H9 (cell line): Measurements from ENCODE around the gene PTPRQ. TPM values are rescaled to one million over a fixed set of nuclear protein-coding genes. Genes with fewer than 3 reads are reported as not detected.

Experiments
- DNase-seq: peaks from one replicate; pipeline ENCODE4 v3.0.0-alpha.2; 2017
- H2AFZ ChIP-seq: one replicate; pipeline ENCODE4 v1.6.1; 2013; ENCODE audit warnings: mild to moderate bottlenecking, low read length, control low read depth, moderate library complexity
- H2AK5ac ChIP-seq: 2 replicates; pipeline ENCODE4 v1.6.1; 2013; ENCODE audit warnings: low read length, control low read depth, mixed read lengths; ENCODE audit not compliant: insufficient read length
- H2BK120ac ChIP-seq: one replicate; pipeline ENCODE4 v1.6.1; 2013; ENCODE audit warnings: low read depth, mild to moderate bottlenecking, low read length, control low read depth, inconsistent platforms; ENCODE audit not compliant: poor library complexity, severe bottlenecking
- H2BK12ac ChIP-seq: 2 replicates; pipeline ENCODE4 v1.6.1; 2013; ENCODE audit warnings: low read length, control low read depth, mixed read lengths, low read depth; ENCODE audit not compliant: insufficient read length
- H2BK15ac ChIP-seq: 2 replicates; pipeline ENCODE4 v1.6.1; 2013; ENCODE audit warnings: low read depth, low read length, control low read depth
- H2BK20ac ChIP-seq: one replicate; pipeline ENCODE4 v1.6.1; 2013; ENCODE audit warnings: low read depth, mild to moderate bottlenecking, low read length, control low read depth, inconsistent platforms; ENCODE audit not compliant: poor library complexity, severe bottlenecking
- H2BK5ac ChIP-seq: 2 replicates; pipeline ENCODE4 v1.6.1; 2013; ENCODE audit warnings: low read length, control low read depth, mixed read lengths; ENCODE audit not compliant: insufficient read length
- H3K14ac ChIP-seq: 2 replicates; pipeline ENCODE4 v1.6.1; 2013; ENCODE audit warnings: low read length, control low read depth; ENCODE audit not compliant: insufficient read depth
- H3K18ac ChIP-seq: 2 replicates; pipeline ENCODE4 v1.6.1; 2013; ENCODE audit warnings: low read depth, mild to moderate bottlenecking, mixed read lengths, low read length, control low read depth; ENCODE audit not compliant: insufficient read length
- H3K23ac ChIP-seq: 2 replicates; pipeline ENCODE4 v1.6.1; 2013; ENCODE audit warnings: low read length, control low read depth, mixed read lengths, low read depth; ENCODE audit not compliant: insufficient read length
- H3K23me2 ChIP-seq: 2 replicates; pipeline ENCODE4 v1.6.1; 2013; ENCODE audit warnings: low read depth, mild to moderate bottlenecking, mixed read lengths, low read length, control low read depth; ENCODE audit not compliant: insufficient read length, poor library complexity, severe bottlenecking
- H3K27ac ChIP-seq: 2 replicates; pipeline ENCODE4 v1.5.1; 2013; ENCODE audit warnings: low read length, control low read depth, mixed read lengths, low read depth; ENCODE audit not compliant: insufficient read length
- H3K27me3 ChIP-seq: 2 replicates; pipeline ENCODE4 v1.6.1; 2013; ENCODE audit warnings: low read length, control low read depth, inconsistent platforms; ENCODE audit not compliant: insufficient read depth
- H3K4ac ChIP-seq: 2 replicates; pipeline ENCODE4 v1.6.1; 2013; ENCODE audit warnings: low read depth, mild to moderate bottlenecking, control low read depth, inconsistent platforms, low read length, moderate library complexity
- H3K4me1 ChIP-seq: 2 replicates; pipeline ENCODE4 v1.6.1; 2013; ENCODE audit warnings: low read length, control low read depth, inconsistent platforms; ENCODE audit not compliant: insufficient read depth
- H3K4me2 ChIP-seq: 2 replicates; pipeline ENCODE4 v1.6.1; 2013; ENCODE audit warnings: low read length, control low read depth, mixed read lengths; ENCODE audit not compliant: insufficient read length, insufficient read depth
- H3K56ac ChIP-seq: 2 replicates; pipeline ENCODE4 v1.6.1; 2013; ENCODE audit warnings: low read depth, mild to moderate bottlenecking, mixed read lengths, low read length, control low read depth; ENCODE audit not compliant: insufficient read length
- H3K79me1 ChIP-seq: 2 replicates; pipeline ENCODE4 v1.6.1; 2013; ENCODE audit warnings: low read depth, mild to moderate bottlenecking, moderate library complexity, low read length, control low read depth, inconsistent platforms; ENCODE audit not compliant: insufficient read depth, poor library complexity, severe bottlenecking
- H3K79me2 ChIP-seq: 2 replicates; pipeline ENCODE4 v1.6.1; 2013; ENCODE audit warnings: low read length, control low read depth, inconsistent platforms; ENCODE audit not compliant: insufficient read depth
- H3K9ac ChIP-seq: 2 replicates; pipeline ENCODE4 v1.6.1; 2013; ENCODE audit warnings: low read length, control low read depth, mixed read lengths; ENCODE audit not compliant: insufficient read length; ENCODE audit errors: extremely low read depth
- H3K9me3 ChIP-seq: one replicate; pipeline ENCODE4 v1.6.1; 2013; ENCODE audit warnings: low read depth, low read length, inconsistent platforms; ENCODE audit not compliant: control insufficient read depth
- H3T11ph ChIP-seq: one replicate; pipeline ENCODE4 v1.6.1; 2013; ENCODE audit warnings: mild to moderate bottlenecking, low read length, control low read depth, inconsistent platforms
- H4K20me1 ChIP-seq: one replicate; pipeline ENCODE4 v1.6.1; 2013; ENCODE audit not compliant: control insufficient read depth, insufficient read length, insufficient read depth
- H4K5ac ChIP-seq: 2 replicates; pipeline ENCODE4 v1.6.1; 2013; ENCODE audit warnings: low read depth, mild to moderate bottlenecking, mixed read lengths, low read length, control low read depth; ENCODE audit not compliant: insufficient read length
- H4K8ac ChIP-seq: replicated peaks from 2 replicates; pipeline ENCODE4 v1.6.1; 2013; ENCODE audit warnings: low read length, control low read depth, mixed read lengths, low read depth; ENCODE audit not compliant: insufficient read length
- H4K91ac ChIP-seq: 2 replicates; pipeline ENCODE4 v1.6.1; 2013; ENCODE audit warnings: low read depth, mild to moderate bottlenecking, moderate library complexity, mixed read lengths, low read length, control low read depth; ENCODE audit not compliant: insufficient read length
- H3K27ac Mint-ChIP-seq, 3 experiments: 2 replicates in 2 of 3; 3 replicates in 1 of 3; pipeline ENCODE4 v1.8.0; 2020 to 2021; ENCODE audit warnings: mixed read lengths in 3 of 3, mild to moderate bottlenecking in 1 of 3, moderate library complexity in 1 of 3
- H3K27me3 Mint-ChIP-seq: 2 replicates; pipeline ENCODE4 v1.8.0; 2021; ENCODE audit warnings: low read depth, mild to moderate bottlenecking, moderate library complexity, mixed read lengths
- H3K36me3 Mint-ChIP-seq, 3 experiments: 2 replicates in 2 of 3; 3 replicates in 1 of 3; pipeline ENCODE4 v1.8.0; 2020 to 2021; ENCODE audit warnings: low read depth in 3 of 3, mixed read lengths in 3 of 3; ENCODE audit not compliant: insufficient read depth in 1 of 3
- H3K4me1 Mint-ChIP-seq, 2 experiments: 2 replicates each; pipeline ENCODE4 v1.8.0; 2020; ENCODE audit warnings: mixed read lengths in 2 of 2
- H3K4me3 Mint-ChIP-seq, 2 experiments: 2 replicates in 1 of 2; 3 replicates in 1 of 2; pipeline ENCODE4 v1.8.0; 2020 to 2021; ENCODE audit warnings: mild to moderate bottlenecking in 2 of 2, mixed read lengths in 2 of 2, moderate library complexity in 1 of 2
- H3K9me3 Mint-ChIP-seq, 2 experiments: 2 replicates in 1 of 2; 3 replicates in 1 of 2; pipeline ENCODE4 v1.8.0; 2020; ENCODE audit warnings: mild to moderate bottlenecking in 2 of 2, mixed read lengths in 2 of 2, moderate library complexity in 1 of 2
- total RNA-seq: library from RNA; stranded (reverse); gene quantifications from 2 replicates; pipeline ENCODE4 v1.2.1, GENCODE V29; 2021
- TF ChIP-seq, protein P1 (sequence below): fragments of 200-600 bp; sonication (generic); conservative IDR thresholded peaks from 3 replicates; pipeline ENCODE4 v1.8.0; 2021; ENCODE audit warnings: antibody characterized with exemption, mild to moderate bottlenecking

The PTPRQ gene
- total RNA-seq, 1 experiment from 2014 or later, result not detected

DNA sequence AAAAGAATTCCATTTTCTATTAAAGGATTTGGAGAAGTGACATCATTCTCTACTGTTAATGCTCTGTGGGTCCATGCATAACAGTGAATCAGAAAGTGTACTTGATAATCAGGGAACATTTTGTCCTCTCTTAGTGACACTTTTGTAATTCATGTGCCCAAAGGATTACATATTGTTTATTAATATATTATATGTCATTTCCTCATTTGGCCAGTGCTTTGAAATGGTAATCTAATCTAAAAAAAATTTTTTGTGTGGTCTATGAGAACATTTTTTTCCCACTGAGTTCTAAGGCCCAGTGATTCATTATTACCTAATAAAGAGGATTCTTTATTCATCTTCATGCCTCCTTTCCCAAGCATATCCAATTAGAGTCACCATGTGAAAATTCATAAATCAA, 183.7 kb downstream of the PTPRQ start:
- Histone ChIP-seq H3K14ac (no peak overlapping the region), H2BK15ac (no peak overlapping the region), H3K27me3 (no peaks in the 10 kb centered on the region), H3K27ac (no peak overlapping the region), H4K91ac (no peak overlapping the region), H3T11ph (no peak overlapping the region), H3K23ac (no peak overlapping the region), H3K4me1 (peaks cover 2% of the 10 kb centered on the region; the same call in 1 of the 2 replicates), H3K9ac (no peak overlapping the region), H2AFZ (no peak overlapping the region), H2BK5ac (no peak overlapping the region), H3K23me2 (no peaks in the 10 kb centered on the region), H3K4ac (no peak overlapping the region), H3K9me3 (no peaks in the 10 kb centered on the region), H3K4me2 (no peak overlapping the region), H2BK12ac (no peak overlapping the region), H2BK120ac (no peak overlapping the region), H4K8ac (no peak overlapping the region), H3K56ac (no peak overlapping the region), H3K79me2 (no peaks in the 10 kb centered on the region), H3K18ac (no peak overlapping the region), H2AK5ac (no peak overlapping the region), H4K20me1 (no peaks in the 10 kb centered on the region), H4K5ac (no peak overlapping the region), H2BK20ac (no peak overlapping the region), H3K79me1 (no peaks in the 10 kb centered on the region)
- H3K27ac Mint-ChIP-seq, result no peak overlapping the region
- H3K4me1 Mint-ChIP-seq, result peaks cover 16 to 18% of the 10 kb centered on the region in 2 experiments
- H3K36me3 Mint-ChIP-seq, result no peaks in the 10 kb centered on the region; a peak in 1 of 7 replicates
- no peak for DNase-seq
- no peak overlapping the region for H3K4me3 Mint-ChIP-seq
- no peaks in the 10 kb centered on the region for H3K9me3 Mint-ChIP-seq
- H3K27me3 Mint-ChIP-seq, result no peaks in the 10 kb centered on the region
- TF ChIP-seq, protein P1, sequence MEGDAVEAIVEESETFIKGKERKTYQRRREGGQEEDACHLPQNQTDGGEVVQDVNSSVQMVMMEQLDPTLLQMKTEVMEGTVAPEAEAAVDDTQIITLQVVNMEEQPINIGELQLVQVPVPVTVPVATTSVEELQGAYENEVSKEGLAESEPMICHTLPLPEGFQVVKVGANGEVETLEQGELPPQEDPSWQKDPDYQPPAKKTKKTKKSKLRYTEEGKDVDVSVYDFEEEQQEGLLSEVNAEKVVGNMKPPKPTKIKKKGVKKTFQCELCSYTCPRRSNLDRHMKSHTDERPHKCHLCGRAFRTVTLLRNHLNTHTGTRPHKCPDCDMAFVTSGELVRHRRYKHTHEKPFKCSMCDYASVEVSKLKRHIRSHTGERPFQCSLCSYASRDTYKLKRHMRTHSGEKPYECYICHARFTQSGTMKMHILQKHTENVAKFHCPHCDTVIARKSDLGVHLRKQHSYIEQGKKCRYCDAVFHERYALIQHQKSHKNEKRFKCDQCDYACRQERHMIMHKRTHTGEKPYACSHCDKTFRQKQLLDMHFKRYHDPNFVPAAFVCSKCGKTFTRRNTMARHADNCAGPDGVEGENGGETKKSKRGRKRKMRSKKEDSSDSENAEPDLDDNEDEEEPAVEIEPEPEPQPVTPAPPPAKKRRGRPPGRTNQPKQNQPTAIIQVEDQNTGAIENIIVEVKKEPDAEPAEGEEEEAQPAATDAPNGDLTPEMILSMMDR, result no peak
